ENCODE measurements around the gene ATP8B3. TPM values are rescaled to one million over a fixed set of nuclear protein-coding genes. Genes with fewer than 3 reads are reported as not detected.

Gene ATP8B3
- total and polyA plus RNA-seq, 2 of the 13 experiments (the other 11 are each of a cell fraction or from before 2014, with no cell fraction given), result 2.6 to 5.9 TPM

DNA sequence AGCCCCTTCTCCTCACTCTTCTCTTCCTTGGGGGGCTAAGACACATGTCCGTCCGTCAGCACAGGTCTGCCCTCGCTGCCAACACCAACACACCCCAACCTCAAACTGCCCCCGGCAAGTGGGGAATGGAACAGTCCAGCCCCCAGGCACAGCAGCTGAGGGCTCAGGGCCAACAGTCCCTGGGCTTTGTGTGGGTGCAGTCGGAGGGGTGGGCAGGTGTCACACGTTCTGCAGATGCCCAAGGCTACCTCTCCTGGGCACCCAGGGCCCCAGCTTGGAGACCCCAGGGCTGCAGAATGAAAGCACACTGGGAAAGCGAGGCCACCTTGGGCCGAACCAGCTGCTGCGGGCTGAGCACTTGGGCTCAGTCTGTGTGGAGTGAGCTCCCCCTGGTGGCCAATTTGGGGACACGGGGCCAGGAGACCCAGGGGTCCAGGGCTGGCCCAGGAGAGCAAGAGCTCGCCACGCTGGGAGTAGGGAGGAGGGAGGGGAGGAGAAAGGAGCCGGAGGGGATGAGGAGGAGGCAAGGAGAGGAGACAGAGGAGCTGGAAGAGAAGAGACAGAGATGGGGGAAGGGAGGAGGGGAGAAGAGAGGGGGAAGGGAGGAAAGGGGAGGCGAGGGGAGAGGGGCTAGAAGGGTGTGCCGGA lies 14.0 kb upstream of the ATP8B3 start (continued):
- TF ChIP-seq, protein P1, sequence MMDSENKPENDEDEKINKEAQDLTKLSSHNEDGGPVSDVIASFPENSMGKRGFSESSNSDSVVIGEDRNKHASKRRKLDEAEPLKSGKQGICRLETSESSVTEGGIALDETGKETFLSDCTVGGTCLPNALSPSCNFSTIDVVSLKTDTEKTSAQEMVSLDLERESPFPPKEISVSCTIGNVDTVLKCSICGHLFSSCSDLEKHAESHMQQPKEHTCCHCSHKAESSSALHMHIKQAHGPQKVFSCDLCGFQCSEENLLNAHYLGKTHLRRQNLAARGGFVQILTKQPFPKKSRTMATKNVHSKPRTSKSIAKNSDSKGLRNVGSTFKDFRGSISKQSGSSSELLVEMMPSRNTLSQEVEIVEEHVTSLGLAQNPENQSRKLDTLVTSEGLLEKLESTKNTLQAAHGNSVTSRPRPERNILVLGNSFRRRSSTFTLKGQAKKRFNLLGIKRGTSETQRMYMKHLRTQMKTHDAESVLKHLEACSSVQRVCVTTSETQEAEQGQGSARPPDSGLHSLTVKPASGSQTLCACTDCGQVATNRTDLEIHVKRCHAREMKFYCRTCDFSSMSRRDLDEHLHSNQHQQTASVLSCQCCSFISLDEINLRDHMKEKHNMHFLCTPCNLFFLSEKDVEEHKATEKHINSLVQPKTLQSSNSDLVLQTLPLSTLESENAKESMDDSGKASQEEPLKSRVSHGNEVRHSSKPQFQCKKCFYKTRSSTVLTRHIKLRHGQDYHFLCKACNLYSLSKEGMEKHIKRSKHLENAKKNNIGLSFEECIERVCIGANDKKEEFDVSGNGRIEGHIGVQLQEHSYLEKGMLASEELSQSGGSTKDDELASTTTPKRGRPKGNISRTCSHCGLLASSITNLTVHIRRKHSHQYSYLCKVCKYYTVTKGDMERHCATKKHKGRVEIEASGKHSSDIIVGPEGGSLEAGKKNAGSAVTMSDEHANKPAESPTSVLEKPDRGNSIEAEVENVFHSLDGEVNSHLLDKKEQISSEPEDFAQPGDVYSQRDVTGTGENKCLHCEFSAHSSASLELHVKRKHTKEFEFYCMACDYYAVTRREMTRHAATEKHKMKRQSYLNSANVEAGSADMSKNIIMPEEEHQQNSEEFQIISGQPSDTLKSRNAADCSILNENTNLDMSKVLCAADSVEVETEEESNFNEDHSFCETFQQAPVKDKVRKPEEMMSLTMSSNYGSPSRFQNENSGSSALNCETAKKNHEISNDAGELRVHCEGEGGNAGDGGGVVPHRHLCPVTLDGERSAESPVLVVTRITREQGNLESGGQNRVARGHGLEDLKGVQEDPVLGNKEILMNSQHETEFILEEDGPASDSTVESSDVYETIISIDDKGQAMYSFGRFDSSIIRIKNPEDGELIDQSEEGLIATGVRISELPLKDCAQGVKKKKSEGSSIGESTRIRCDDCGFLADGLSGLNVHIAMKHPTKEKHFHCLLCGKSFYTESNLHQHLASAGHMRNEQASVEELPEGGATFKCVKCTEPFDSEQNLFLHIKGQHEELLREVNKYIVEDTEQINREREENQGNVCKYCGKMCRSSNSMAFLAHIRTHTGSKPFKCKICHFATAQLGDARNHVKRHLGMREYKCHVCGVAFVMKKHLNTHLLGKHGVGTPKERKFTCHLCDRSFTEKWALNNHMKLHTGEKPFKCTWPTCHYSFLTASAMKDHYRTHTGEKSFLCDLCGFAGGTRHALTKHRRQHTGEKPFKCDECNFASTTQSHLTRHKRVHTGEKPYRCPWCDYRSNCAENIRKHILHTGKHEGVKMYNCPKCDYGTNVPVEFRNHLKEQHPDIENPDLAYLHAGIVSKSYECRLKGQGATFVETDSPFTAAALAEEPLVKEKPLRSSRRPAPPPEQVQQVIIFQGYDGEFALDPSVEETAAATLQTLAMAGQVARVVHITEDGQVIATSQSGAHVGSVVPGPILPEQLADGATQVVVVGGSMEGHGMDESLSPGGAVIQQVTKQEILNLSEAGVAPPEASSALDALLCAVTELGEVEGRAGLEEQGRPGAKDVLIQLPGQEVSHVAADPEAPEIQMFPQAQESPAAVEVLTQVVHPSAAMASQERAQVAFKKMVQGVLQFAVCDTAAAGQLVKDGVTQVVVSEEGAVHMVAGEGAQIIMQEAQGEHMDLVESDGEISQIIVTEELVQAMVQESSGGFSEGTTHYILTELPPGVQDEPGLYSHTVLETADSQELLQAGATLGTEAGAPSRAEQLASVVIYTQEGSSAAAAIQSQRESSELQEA (CRISPR knock-in tag; IDR thresholded peaks at IDR 0.05; ENCODE audit: not compliant biosample characterization), result no peak
- TF ChIP-seq TARDBP (CRISPR knock-in tag; IDR thresholded peaks at IDR 0.05) (no peak), FOSL1 (CRISPR knock-in tag; IDR thresholded peaks at IDR 0.05; ENCODE audit: borderline replicate concordance) (no peak), THAP11 (CRISPR knock-in tag; IDR thresholded peaks at IDR 0.05) (no peak), ZNF326 (CRISPR knock-in tag; IDR thresholded peaks at IDR 0.05; ENCODE audit: borderline replicate concordance) (no peak), POGZ (CRISPR knock-in tag; IDR thresholded peaks at IDR 0.05) (no peak), HMG20B (CRISPR knock-in tag; conservative IDR thresholded peaks at IDR 0.05) (no peak), SALL1 (CRISPR knock-in tag; IDR thresholded peaks at IDR 0.05) (peak; percentile 25; the same call in 1 of the 2 replicates), KLF16 (CRISPR knock-in tag; IDR thresholded peaks at IDR 0.05) (no peak), ZNF549 (CRISPR knock-in tag; IDR thresholded peaks at IDR 0.05) (no peak), ZNF432 (CRISPR knock-in tag; IDR thresholded peaks at IDR 0.05; ENCODE audit: borderline replicate concordance) (no peak), ZBTB7B (CRISPR knock-in tag; IDR thresholded peaks at IDR 0.05) (no peak), RCOR2 (CRISPR knock-in tag; IDR thresholded peaks at IDR 0.05) (no peak), CENPT (CRISPR knock-in tag; IDR thresholded peaks at IDR 0.05; ENCODE audit: low read depth) (no peak)
- TF ChIP-seq, protein P2, sequence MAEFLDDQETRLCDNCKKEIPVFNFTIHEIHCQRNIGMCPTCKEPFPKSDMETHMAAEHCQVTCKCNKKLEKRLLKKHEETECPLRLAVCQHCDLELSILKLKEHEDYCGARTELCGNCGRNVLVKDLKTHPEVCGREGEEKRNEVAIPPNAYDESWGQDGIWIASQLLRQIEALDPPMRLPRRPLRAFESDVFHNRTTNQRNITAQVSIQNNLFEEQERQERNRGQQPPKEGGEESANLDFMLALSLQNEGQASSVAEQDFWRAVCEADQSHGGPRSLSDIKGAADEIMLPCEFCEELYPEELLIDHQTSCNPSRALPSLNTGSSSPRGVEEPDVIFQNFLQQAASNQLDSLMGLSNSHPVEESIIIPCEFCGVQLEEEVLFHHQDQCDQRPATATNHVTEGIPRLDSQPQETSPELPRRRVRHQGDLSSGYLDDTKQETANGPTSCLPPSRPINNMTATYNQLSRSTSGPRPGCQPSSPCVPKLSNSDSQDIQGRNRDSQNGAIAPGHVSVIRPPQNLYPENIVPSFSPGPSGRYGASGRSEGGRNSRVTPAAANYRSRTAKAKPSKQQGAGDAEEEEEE (CRISPR knock-in tag; IDR thresholded peaks at IDR 0.05; ENCODE audit: borderline replicate concordance), result no peak
- TF ChIP-seq, protein P3, sequence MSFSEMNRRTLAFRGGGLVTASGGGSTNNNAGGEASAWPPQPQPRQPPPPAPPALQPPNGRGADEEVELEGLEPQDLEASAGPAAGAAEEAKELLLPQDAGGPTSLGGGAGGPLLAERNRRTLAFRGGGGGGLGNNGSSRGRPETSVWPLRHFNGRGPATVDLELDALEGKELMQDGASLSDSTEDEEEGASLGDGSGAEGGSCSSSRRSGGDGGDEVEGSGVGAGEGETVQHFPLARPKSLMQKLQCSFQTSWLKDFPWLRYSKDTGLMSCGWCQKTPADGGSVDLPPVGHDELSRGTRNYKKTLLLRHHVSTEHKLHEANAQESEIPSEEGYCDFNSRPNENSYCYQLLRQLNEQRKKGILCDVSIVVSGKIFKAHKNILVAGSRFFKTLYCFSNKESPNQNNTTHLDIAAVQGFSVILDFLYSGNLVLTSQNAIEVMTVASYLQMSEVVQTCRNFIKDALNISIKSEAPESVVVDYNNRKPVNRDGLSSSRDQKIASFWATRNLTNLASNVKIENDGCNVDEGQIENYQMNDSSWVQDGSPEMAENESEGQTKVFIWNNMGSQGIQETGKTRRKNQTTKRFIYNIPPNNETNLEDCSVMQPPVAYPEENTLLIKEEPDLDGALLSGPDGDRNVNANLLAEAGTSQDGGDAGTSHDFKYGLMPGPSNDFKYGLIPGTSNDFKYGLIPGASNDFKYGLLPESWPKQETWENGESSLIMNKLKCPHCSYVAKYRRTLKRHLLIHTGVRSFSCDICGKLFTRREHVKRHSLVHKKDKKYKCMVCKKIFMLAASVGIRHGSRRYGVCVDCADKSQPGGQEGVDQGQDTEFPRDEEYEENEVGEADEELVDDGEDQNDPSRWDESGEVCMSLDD (CRISPR knock-in tag; IDR thresholded peaks at IDR 0.05; ENCODE audit: borderline replicate concordance), result no peak
